C4-2B (cell line): ENCODE measurements around the gene BAHD1.

ENCODE experiments used
- H3K27ac ChIP-seq: fragments of 450-650 bp; 2 replicates; pipeline ENCODE4 v1.5.1; 2017
- ZFX ChIP-seq: fragments of 450-650 bp; IDR thresholded peaks from 2 replicates; pipeline ENCODE4 v1.6.1; 2017
- TF ChIP-seq, protein P1 (sequence below): fragments of 450-650 bp; conservative IDR thresholded peaks from 2 replicates; pipeline ENCODE4 v1.5.1; 2017; ENCODE audit warnings: mild to moderate bottlenecking

The BAHD1 gene

DNA sequence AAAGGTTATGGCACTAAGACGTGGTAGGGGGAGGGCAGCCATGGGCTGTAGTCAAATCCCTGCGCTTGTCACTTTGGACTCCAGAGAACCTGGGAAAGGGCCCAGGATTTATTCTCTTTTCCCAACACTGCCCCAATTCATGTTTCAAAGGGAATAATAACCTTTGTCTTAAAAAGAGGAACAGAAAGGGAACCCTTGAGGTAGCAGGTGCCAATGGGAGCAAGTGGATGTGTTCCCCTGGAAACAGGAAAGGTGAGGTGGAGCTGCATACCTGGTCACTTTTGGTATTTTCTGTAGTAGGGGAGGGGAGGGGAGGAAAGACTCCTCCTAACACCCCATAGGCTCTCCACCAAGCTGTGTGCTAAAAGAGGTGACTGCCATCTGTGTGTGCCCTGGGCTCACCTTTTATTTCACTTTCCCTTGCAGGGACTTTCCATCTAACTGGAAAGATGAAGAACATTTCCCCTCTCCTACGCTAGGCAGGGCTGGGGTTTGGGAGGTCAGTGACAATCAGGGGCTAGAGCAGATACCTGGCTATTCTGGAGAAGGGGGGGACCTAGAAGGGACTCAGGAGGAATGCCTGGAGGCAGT, 23.9 kb downstream of the BAHD1 start:
- TF ChIP-seq, protein P1, sequence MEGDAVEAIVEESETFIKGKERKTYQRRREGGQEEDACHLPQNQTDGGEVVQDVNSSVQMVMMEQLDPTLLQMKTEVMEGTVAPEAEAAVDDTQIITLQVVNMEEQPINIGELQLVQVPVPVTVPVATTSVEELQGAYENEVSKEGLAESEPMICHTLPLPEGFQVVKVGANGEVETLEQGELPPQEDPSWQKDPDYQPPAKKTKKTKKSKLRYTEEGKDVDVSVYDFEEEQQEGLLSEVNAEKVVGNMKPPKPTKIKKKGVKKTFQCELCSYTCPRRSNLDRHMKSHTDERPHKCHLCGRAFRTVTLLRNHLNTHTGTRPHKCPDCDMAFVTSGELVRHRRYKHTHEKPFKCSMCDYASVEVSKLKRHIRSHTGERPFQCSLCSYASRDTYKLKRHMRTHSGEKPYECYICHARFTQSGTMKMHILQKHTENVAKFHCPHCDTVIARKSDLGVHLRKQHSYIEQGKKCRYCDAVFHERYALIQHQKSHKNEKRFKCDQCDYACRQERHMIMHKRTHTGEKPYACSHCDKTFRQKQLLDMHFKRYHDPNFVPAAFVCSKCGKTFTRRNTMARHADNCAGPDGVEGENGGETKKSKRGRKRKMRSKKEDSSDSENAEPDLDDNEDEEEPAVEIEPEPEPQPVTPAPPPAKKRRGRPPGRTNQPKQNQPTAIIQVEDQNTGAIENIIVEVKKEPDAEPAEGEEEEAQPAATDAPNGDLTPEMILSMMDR = no peak
- no peak for TF ChIP-seq ZFX
- no peak overlapping the region for H3K27ac ChIP-seq

DNA sequence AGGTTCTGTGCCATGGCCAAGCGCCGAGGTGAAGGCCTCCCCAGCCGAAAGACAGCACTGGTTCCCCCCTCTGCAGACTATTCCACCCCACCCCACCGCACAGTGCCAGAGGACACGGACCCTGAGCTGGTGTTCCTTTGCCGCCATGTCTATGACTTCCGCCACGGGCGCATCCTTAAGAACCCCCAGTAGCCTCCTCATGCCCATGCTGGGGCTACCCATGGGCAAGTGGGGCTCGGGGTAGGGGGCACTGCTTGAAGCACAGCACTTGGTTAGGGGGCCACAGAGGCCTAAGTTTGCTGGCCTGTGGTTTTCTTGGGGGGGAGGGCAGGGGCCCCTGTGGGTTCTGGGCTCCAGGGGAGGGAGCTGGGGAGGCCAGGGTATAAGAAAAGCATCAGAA, 25.2 kb downstream of the BAHD1 start:
- no peak overlapping the region for H3K27ac ChIP-seq
- TF ChIP-seq ZFX = no peak
- TF ChIP-seq, protein P1 = no peak

DNA sequence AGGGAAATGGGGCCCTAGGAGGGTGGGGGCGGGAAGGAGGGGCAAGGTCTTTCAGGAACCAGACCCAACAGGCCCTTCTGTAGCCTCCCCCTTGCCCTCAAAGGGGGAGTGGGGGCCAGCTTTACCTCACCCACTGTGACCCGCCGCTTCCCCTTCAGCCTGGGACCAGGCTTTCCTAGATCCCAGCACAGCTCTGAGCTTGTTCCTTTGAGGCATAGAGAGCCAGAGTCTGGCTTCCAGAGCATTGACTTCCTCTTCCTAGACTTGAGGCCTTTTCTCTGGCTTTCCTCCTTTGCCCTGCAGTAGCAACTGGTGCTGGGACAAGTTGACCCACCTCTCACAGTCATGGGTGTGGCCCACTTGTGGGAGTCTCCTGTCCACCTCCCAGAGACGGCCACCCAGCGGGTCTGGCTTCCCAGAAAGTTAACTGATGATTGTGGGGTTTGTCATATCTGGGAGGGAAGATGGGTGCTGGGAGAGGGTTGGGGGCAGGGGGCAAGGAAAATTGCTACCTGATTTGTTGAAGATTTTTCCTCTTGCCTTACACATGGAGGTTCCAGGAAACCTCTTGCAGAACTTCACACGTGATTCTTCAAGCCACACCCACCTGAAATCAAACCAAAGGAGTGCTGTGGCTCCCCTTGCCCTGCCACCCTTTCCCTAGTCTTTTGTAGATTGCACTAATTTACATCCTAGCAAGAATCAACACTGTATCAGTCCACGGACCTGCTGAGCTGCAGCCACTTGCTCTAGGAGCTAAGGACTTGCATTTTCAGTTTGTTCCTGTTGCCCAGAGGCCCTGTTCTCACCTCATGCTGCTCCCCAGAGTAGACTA, 25.9 kb downstream of the BAHD1 start:
- TF ChIP-seq, protein P1 = no peak
- TF ChIP-seq ZFX = no peak
- no peak overlapping the region for H3K27ac ChIP-seq

DNA sequence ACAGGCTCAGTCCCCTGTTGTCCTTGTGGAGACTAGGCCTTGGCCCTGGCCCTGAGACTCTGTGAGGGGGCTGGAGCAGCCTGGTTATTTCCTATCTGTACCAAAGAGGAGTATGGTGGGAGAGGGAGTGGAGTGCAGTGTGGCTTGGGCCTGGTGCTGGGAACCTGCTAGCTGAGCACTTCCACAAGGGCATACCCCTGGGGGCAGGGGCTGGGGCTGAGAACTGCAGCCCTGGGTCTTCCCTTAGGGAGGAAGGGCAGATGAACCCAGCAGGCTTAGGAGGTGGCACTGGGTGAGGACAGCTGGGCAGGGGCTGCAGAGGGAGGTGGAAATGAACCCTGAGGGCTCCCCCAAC, 26.5 kb downstream of the BAHD1 start:
- TF ChIP-seq, protein P1 = no peak
- no peak for TF ChIP-seq ZFX
- no peak overlapping the region for H3K27ac ChIP-seq

DNA sequence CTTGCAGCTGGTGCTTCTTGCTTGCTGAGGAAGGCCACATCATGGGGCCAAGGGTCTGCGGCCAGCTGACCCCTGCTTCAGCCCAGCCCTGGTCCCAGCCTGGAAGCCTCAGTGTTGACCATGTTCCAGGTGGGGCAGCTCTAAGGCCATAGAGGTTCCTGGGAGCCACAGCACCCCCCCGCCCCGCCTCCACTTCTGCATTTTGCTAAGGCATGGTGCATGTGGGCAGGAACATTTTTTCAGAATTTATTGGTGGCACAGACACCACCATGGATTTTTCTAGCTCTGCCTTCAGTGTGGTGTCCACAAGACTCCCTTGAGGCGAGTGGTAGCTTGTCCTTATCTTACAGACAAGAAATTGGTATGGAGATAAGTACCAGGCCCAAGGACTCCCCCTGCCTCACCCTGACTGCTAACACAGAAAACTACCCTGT, 28.2 kb downstream of the BAHD1 start:
- no peak overlapping the region for H3K27ac ChIP-seq
- TF ChIP-seq ZFX = no peak
- TF ChIP-seq, protein P1 = no peak

DNA sequence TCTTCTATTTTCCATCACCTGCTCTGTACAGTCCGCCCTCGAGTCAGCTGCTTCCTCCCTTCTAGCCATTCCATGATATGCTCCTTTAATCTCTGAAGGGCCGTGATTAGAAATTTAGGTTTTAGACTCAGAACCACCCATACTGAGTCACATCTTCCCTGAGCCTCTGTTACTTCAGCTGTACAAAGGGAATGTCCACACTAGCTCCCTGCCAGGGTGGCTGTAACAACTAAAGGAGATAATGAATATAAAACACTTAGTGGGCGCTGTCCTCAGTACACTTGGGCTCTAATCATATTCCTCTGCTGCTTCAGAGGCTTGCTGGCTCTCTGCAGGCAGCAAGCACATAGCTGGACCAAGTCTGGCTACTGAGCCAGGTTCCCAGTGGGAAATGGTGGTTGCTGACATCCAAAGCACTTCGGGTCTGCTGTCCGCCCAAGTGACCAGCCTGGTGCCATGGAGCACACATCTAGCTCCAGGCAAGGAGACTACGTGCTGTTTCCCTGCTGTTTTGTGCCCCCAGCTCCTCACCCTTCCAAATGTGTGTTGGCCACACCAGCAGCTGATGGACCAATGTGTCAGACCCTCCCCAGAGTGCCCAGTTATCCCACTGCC, 29.1 kb downstream of the BAHD1 start:
- TF ChIP-seq, protein P1 = no peak
- H3K27ac ChIP-seq = peak overlapping the region; percentile 86
